Measurements from ENCODE around the gene ORC2.

- TF ChIP-seq CBX2 (IDR thresholded peaks at IDR 0.05; ENCODE audit: borderline replicate concordance, low read depth) (no peak), REST (IDR thresholded peaks at IDR 0.05) (no peak), ESRRA (IDR thresholded peaks at IDR 0.05; ENCODE audit: borderline replicate concordance, low read length) (no peak), CTCF (IDR thresholded peaks at IDR 0.05) (no peak), HDAC2 (IDR thresholded peaks at IDR 0.05) (no peak), POLR2A (IDR thresholded peaks at IDR 0.05; ENCODE audit: low read length) (no peak), MAZ (IDR thresholded peaks at IDR 0.05; ENCODE audit: borderline replicate concordance, low read depth, low read length) (no peak), JUN (IDR thresholded peaks at IDR 0.05) (no peak), CHD2 (IDR thresholded peaks at IDR 0.05; ENCODE audit: low read length, partially characterized antibody) (no peak), PBX3 (IDR thresholded peaks at IDR 0.05) (no peak), MAX (IDR thresholded peaks at IDR 0.05) (no peak), RAD21 (conservative IDR thresholded peaks at IDR 0.05 in 1 of 2, IDR thresholded peaks at IDR 0.05 in 1 of 2) (no peak), NFE2L2 (conservative IDR thresholded peaks at IDR 0.05; ENCODE audit: low read length) (no peak), ELK1 (IDR thresholded peaks at IDR 0.05; ENCODE audit: low read depth, low read length) (no peak)
Observed at GRCh38 chr2:200961674-200962073, 1.8 kb downstream of the ORC2 start.
